Measurements from ENCODE around the gene EDC3.

DNA sequence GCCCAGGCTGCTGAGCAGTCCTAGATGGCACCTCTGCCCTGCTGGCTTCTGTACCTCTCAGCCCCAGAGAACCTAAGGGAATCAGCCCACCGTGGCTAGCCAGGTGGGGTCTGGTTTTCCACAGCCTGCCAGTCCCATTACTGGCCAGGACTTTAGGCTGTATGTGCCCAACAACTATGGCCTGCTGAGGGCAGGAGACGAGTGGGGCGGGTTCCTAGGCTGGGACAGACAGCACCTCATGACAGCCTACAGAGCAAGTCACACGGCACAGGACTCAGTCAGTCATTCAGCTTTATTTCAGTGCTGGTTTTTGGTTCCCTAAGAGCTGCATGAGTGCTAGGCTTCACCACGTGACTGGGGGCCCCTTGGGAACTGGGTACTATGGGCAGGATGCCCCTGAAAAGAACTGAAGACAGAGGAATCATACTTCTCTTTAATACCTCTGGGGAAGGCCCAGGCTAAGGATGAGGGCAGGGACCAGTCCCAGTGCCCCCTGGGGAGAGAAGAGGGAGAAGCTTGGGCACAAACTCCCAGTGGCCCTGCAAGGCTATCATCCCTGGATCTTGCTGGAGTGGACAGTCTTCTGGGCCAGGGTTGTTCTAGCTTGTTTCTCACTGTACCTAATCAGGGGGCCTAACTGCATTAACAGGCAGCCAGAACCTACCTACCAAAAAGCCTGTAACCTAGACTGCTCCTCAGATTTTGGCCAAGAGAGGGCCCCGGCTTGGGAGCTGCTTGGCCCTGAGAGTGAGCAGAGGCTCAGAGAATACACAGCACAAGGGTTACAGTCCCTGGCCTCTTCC is 65.3 kb downstream of the EDC3 start:
- TF ChIP-seq, protein P1, sequence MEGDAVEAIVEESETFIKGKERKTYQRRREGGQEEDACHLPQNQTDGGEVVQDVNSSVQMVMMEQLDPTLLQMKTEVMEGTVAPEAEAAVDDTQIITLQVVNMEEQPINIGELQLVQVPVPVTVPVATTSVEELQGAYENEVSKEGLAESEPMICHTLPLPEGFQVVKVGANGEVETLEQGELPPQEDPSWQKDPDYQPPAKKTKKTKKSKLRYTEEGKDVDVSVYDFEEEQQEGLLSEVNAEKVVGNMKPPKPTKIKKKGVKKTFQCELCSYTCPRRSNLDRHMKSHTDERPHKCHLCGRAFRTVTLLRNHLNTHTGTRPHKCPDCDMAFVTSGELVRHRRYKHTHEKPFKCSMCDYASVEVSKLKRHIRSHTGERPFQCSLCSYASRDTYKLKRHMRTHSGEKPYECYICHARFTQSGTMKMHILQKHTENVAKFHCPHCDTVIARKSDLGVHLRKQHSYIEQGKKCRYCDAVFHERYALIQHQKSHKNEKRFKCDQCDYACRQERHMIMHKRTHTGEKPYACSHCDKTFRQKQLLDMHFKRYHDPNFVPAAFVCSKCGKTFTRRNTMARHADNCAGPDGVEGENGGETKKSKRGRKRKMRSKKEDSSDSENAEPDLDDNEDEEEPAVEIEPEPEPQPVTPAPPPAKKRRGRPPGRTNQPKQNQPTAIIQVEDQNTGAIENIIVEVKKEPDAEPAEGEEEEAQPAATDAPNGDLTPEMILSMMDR (IDR thresholded peaks at IDR 0.05) = no peak; the same call in 1 of the 2 replicates
- no peak for TF ChIP-seq ZFX (IDR thresholded peaks at IDR 0.05; ENCODE audit: borderline replicate concordance)

Data from 22Rv1 (cell line).